ENCODE results near the gene CACNB2. TPM values are rescaled to one million over a fixed set of nuclear protein-coding genes. Genes with fewer than 3 reads are reported as not detected.

The CACNB2 gene
- total RNA-seq, 2 donors from 2014 or later: 12.5 to 12.7 TPM

DNA sequence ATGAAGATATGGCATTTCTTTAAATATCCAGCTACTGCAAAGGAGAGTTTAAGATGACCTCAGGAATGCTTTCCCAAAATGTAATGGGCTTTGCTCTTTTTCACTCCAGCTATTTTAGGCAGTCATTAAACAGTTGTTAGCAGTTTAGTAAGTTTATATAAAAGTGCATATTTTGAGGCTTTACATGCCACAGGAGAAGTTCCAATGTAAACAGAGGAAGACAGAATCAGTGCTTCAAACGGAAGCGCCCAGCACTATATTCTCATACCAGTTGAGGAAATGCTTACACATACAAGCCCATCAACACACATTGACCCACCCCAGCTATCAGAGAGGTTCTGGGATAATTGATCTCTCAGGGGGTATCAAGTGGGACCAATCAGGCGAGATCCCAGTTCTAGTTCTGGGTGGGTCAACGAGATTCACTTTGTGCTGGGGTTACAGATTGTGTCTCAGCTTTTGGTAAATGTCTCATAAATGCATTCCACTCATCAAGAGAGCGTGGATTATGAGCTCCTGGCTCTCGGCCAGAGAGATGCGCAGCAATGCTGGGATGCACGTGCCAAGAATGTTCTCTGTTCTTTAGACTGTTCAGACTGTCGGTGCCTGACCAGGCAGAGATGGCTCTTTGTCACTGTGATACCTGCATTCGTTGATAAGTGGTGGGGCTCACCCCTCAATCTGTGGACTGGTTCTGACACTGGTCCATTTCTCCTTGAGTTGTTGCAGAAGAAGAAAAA, 55.0 kb downstream of the CACNB2 start:
- 78 to 81% methylated on average over 10 of the region's 10 CpGs for WGBS, 2 donors
- Histone ChIP-seq H3K27ac (no peak overlapping the region), H3K36me3 (replicated peaks in 1 of 2; ENCODE audit: insufficient read depth in 1 of 2, low read depth in 2 of 2) (no peaks in the 10 kb centered on the region), H3K27me3 (no peaks in the 10 kb centered on the region), H3K9me3 (no peaks in the 10 kb centered on the region), H3K4me1 (no peaks in the 10 kb centered on the region), H3K4me3 (no peak overlapping the region)
- no peak for TF ChIP-seq POLR2A (IDR thresholded peaks at IDR 0.05)
- TF ChIP-seq, protein P1, sequence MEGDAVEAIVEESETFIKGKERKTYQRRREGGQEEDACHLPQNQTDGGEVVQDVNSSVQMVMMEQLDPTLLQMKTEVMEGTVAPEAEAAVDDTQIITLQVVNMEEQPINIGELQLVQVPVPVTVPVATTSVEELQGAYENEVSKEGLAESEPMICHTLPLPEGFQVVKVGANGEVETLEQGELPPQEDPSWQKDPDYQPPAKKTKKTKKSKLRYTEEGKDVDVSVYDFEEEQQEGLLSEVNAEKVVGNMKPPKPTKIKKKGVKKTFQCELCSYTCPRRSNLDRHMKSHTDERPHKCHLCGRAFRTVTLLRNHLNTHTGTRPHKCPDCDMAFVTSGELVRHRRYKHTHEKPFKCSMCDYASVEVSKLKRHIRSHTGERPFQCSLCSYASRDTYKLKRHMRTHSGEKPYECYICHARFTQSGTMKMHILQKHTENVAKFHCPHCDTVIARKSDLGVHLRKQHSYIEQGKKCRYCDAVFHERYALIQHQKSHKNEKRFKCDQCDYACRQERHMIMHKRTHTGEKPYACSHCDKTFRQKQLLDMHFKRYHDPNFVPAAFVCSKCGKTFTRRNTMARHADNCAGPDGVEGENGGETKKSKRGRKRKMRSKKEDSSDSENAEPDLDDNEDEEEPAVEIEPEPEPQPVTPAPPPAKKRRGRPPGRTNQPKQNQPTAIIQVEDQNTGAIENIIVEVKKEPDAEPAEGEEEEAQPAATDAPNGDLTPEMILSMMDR (IDR thresholded peaks at IDR 0.05): no peak
- intact Hi-C loops (cut with DNase I): no loop called here
- DNase-seq (no peak), ATAC-seq (no peak)

DNA sequence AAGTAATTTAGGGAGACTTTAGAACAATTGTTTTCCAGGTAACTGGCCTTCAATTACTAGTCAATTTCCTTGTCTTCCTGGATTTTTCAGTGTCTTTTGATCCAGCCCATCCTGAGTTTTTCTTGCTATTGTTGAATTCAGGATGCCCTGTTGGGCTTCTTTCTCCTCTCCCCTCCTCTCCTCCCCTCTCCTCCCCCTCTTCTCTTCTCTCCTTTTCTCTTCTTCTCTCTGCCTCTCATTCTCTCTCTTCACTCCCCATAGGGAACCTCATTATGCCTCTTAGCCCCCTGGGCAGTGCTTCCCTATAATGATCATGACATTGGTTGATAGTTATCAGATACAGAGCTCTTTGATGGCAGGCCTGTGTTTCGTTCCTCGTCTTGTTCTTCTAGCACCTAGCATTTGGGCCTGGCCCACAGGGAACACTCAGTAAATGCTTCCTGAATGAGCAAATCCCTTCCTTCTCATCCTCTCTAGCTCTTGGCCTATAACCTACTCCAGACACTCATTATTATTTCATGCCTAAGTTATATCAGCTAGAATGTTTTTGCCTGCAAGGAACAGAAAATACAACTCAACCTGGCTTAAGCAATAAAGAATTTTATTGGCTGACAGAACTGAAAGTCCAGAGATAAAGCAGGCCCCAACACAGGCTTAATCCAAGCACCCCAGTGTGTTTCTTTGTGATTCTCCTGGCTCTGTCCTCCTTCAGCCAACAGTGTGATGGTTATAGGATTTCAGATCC, 56.8 kb downstream of the CACNB2 start:
- H3K36me3 ChIP-seq (replicated peaks in 1 of 2; ENCODE audit: insufficient read depth in 1 of 2, low read depth in 2 of 2): no peaks in the 10 kb centered on the region
- no peaks in the 10 kb centered on the region for H3K27me3 ChIP-seq
- DNase-seq: no peak
- H3K9me3 ChIP-seq: no peaks in the 10 kb centered on the region
- no peak overlapping the region for H3K27ac ChIP-seq
- intact Hi-C loops (cut with DNase I): no loop called here
- no peak overlapping the region for H3K4me3 ChIP-seq
- no peak for TF ChIP-seq POLR2A (IDR thresholded peaks at IDR 0.05)
- TF ChIP-seq, protein P1 (IDR thresholded peaks at IDR 0.05): no peak
- no peaks in the 10 kb centered on the region for H3K4me1 ChIP-seq
- WGBS, 2 donors: 75 to 87% methylated on average over 2 of the region's 2 CpGs
- no peak for ATAC-seq

DNA sequence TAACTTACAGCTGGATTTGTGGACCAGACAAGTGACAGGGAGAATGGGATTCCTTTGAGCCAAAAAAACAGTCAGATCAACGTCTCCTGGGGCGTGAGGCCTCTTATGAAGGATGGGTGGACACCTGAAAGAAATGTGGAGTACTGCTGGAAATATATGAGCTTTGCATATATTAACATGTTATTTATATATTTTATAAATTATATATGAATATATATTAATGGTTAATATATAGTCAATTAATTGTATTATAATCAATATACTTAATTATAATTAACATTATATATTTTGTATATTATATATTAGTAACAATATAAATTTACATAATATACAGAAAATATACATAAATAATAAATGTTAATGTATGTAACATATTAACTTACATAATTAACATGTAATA, 57.5 kb downstream of the CACNB2 start:
- intact Hi-C loops (cut with DNase I): no loop called here
- Histone ChIP-seq H3K4me3 (no peak overlapping the region), H3K27me3 (no peaks in the 10 kb centered on the region), H3K27ac (no peak overlapping the region), H3K36me3 (replicated peaks in 1 of 2; ENCODE audit: insufficient read depth in 1 of 2, low read depth in 2 of 2) (no peaks in the 10 kb centered on the region), H3K4me1 (no peaks in the 10 kb centered on the region), H3K9me3 (no peaks in the 10 kb centered on the region)
- DNase-seq (no peak), ATAC-seq (no peak)
- TF ChIP-seq POLR2A (IDR thresholded peaks at IDR 0.05): no peak
- TF ChIP-seq, protein P1 (IDR thresholded peaks at IDR 0.05): no peak
- 92 to 97% methylated on average over 2 of the region's 2 CpGs for WGBS, 2 donors

DNA sequence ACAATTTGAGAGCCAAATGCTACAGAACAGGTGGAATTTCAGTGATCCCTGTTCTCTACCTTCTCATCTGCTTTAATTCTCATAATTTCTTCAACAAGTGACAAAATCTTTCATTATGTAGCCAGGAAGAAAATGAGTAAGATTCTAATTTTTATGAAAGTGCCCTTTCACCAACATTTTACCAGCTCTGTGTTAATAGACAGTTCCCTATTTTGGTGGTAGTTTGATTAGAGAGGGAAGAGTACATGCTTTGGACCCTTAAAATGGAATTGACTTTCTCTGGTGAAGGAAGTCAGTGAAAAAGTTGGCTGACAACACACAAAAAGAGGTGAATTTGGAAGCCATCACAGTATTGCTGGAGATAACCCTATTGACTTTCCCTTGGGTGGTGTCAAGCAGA, 61.7 kb downstream of the CACNB2 start:
- intact Hi-C loops (cut with DNase I): no loop called here
- no peak for TF ChIP-seq POLR2A (IDR thresholded peaks at IDR 0.05)
- TF ChIP-seq, protein P1 (IDR thresholded peaks at IDR 0.05): no peak
- Histone ChIP-seq H3K4me1 (peaks cover 9% of the 10 kb centered on the region), H3K36me3 (replicated peaks in 1 of 2; ENCODE audit: insufficient read depth in 1 of 2, low read depth in 2 of 2) (no peaks in the 10 kb centered on the region), H3K27ac (no peak overlapping the region), H3K27me3 (no peaks in the 10 kb centered on the region), H3K4me3 (no peak overlapping the region), H3K9me3 (no peaks in the 10 kb centered on the region)
- ATAC-seq: no peak
- DNase-seq: no peak
